NCI-H2196 treated with DMSO at 0.1 percent for 48 hours (cell line): ENCODE measurements around the gene TMCC1.
A peak's percentile ranks its signal among the peaks of the same experiment; 100 is the strongest.
"Not testable (repeated sequence)": the region's sequence is repeated elsewhere in the genome, so short reads cannot be mapped to it uniquely, and the experiment has no call there.

Experiments used
- DNase-seq: peaks from one replicate; lab custom pipeline; 2025; ENCODE audit not compliant: unreplicated experiment; lab: John Stamatoyannopoulos, UW

TMCC1 gene

DNA sequence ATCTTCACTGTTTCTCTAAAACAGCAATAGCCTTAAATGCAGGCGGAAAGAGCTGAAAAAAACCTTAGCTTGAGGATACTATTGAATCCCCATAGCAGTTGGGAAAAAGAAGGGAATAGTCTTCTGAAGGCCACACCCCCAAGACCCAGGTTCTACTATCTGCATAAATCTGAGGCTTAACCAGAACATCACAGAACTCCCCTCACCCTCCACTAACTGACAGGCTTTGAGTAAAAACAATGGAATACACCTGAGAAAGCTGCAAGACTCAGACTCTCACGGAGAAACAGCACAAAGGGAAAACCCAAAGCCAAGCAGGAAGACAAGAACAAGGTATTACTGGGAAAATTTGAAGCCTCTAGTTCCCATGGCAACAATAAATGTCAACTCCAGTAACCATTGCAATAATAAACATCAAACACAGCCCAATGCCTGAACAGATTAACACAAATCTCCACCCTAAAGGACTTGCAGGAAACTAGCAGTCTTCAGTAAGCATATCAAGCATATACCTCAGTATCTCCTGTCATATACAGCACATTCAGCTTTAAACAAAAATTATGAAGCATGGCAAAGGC lies 56.4 kb downstream of the TMCC1 start:
- no peak for DNase-seq

DNA sequence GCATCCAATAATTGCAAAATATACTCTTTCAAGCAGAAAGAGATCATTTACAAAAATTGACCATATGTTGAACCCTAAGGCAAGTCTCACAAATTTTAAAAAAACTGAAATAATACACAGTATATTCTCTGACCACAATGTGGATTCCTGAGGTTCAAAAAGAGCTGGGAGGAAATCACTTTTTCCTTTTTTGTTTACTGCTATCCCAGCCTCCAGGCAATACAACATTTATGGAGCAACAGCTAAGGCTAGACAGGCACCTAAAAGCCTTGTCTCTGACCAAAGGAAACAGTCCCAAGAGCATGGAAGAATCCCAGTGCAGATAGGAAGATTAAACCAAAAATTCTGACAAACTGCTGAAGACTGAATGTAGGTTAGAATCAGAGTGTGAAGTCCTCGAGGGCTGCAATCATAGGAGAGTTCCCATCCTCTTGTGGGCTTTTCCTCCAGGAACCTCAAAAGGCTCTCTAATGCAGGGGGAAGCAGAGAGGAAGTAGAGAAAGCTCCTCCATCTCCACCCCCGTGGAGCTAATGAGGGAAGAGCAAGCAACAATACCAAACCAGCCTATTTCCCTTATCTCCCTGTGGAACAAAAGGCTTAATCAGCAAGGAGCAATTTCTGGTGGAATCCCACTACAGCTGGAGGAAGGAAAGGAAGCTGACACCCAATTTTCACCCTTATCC lies 57.0 kb downstream of the TMCC1 start:
- no peak for DNase-seq

DNA sequence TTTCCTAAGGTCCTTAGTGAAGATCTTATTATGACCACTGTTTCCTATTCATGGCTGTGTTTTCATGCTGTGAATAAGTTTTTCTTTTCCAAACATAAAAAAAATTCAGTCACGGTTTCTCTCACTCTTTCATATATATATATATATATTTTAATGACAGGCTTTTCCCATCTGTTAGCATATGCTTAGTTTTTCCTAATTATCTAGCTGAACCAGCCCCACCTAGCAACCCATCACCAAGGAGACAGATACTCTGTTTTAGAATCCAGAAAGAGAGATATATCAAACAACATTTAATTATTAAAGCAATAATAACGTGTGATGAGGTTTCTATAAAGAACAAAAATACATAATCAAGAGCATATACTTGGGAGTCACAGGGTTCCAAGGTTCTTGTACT lies 58.3 kb downstream of the TMCC1 start:
- no peak for DNase-seq

- DNase-seq = no peak
Measured at GRCh38 chr3:129834580-129834979, 58.9 kb downstream of the TMCC1 start.

DNA sequence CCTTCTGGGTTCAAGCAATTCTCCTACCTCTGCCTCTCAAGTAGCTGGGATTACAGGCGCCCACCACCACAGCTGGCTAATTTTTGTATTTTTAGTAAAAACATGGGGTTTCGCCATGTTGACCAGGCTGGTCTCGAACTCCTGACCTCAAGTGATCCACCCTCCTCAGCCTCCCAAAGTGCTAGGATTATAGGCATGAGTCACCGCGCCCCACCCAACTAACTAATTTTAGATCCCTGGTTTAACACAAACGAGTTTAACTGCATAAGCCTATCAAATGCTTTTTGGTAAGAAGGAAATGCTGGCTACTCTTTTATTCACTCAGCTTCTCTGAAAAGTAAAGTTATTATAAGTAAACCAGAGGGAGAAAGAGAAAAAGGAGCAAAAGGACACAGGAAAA lies 61.6 kb downstream of the TMCC1 start:
- not testable (repeated sequence) for DNase-seq

- DNase-seq = no peak
Measured at GRCh38 chr3:129831503-129831902, 62.0 kb downstream of the TMCC1 start.

GRCh38 chr3:129829640-129830039 lies 63.9 kb downstream of the TMCC1 start:
- peak; percentile 45 for DNase-seq

- DNase-seq = no peak
Measured at GRCh38 chr3:129827765-129828164, 65.7 kb downstream of the TMCC1 start.

GRCh38 chr3:129824926-129825541 lies 68.5 kb downstream of the TMCC1 start:
- peak; percentile 59 for DNase-seq

DNA sequence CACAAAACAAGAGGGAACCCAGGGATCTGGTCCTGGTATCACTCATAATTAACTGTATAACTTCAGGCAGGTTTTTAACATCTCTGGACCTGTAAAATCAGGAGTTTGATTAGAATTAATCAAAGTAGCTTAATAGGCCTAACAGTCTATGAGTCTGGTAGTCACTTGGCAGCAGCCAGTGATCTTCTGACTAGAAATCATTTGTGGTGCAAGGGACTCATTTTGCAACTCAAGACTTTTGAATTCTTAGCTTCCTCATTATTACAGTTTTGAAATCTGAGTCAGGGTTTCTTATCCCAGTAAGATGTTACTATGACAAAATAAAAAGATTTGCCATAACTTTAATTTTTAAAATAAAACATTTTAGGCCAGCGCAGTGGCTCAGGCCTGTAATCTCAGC lies 70.8 kb downstream of the TMCC1 start:
- no peak for DNase-seq

DNA sequence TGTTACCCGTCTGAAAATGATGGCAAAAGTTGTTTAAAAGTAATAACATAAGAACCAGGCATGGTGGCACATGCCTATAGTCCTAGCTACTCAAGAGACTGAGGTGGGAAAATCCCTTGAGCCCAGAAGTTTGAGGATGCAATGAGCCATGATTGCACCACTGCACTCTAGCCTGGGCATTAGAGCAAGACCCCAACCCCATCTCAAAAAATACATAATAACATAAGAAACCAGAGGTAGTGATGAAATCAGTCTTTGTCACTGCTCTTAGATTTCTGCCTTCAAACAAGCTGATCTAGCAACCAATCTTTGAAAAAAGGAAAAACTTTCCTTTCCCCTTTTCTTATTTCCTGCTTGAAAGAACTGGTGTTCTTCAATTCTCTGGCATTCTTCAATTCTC lies 71.3 kb downstream of the TMCC1 start:
- DNase-seq = no peak

DNA sequence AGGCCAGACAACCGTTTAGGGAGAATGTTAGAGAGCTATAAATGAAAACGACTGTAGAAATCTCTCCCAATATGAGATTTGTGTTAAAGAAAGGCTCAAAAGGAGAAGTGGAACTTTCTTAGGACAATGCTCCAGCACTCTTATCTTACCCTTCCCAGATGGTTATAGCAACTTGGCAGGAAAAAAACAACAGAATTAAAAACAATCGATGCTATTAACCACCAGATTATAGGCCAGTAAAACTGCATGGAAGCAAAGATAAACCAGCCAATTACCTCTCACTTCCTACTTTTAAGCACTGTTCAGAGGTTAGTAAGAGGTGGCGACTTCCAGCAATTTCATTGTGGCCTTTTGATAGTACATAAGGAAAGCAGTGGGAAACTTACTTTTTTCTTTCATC lies 72.9 kb downstream of the TMCC1 start:
- no peak for DNase-seq

GRCh38 chr3:129812589-129812988 lies 80.9 kb downstream of the TMCC1 start:
- no peak for DNase-seq

DNA sequence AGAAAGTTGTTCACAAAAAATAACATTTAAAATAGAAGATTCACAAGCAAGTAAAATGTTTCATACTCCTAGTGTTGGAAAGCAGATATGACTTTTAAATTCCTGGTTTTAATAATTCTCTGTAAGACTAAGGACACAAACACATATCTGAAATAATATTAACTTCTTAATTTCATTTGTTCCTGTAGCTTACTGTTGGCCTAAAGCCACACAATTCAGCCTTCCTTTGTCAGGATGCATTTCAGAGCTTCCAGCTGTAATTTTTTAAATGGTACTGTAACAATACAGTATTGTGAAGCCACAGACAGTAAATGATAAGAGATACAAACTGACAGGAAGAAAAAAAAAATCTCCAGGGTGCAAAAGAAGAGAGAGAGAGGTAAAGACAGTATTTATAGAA lies 84.2 kb downstream of the TMCC1 start:
- DNase-seq = no peak

- DNase-seq = no peak
Measured at GRCh38 chr3:129796146-129796545, 97.4 kb downstream of the TMCC1 start.

- DNase-seq = no peak
Measured at GRCh38 chr3:129795186-129796010, 98.1 kb downstream of the TMCC1 start.

- peak; percentile 81 for DNase-seq
Measured at GRCh38 chr3:129794311-129795185, 99.0 kb downstream of the TMCC1 start.

- no peak for DNase-seq
Measured at GRCh38 chr3:129793942-129794310, 99.6 kb downstream of the TMCC1 start.

DNA sequence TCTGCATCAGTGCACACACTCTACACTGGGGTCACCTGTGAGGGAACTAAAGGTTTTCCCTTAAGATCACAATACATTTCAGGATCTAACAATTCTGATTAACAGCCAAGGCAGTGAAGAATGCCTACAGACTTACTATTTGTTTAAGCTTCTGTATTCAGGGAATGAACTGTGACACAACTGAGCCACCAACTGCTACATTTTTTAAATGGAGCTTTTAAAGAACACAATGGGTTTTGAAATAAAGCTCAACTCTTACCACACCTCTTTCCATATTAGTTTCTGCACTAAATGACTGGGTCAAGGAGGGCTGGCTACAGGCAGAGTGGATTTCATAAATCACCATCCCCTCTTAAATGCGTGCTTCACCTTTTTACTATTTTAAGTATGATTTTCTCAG lies 100.2 kb downstream of the TMCC1 start:
- DNase-seq = no peak

GRCh38 chr3:129783470-129783869 lies 110.0 kb downstream of the TMCC1 start:
- DNase-seq = no peak

- DNase-seq = no peak
Measured at GRCh38 chr3:129778871-129779270, 114.6 kb downstream of the TMCC1 start.
